ENCODE measurements around the gene REV1. TPM values are rescaled to one million over a fixed set of nuclear protein-coding genes. Genes with fewer than 3 reads are reported as not detected.
A peak's percentile ranks its signal among the peaks of the same experiment; 100 is the strongest.

Gene REV1
- total RNA-seq, 1 experiment from 2014 or later: 38.7 TPM

- TF ChIP-seq CBFB (CRISPR knock-in tag; IDR thresholded peaks at IDR 0.05; ENCODE audit: low read depth) (no peak), MAX (CRISPR knock-in tag; IDR thresholded peaks at IDR 0.05) (peak; percentile 75; the same call in 1 of the 2 replicates), CTCF (IDR thresholded peaks at IDR 0.05) (peak; percentile 64), E2F4 (CRISPR knock-in tag; IDR thresholded peaks at IDR 0.05; ENCODE audit: borderline replicate concordance, low read depth) (0 out of 2 replicates have a peak, but pooled peaks have one; percentile 64), FOXJ3 (CRISPR knock-in tag; IDR thresholded peaks at IDR 0.05; ENCODE audit: borderline replicate concordance) (no peak), CREM (CRISPR knock-in tag; IDR thresholded peaks at IDR 0.05) (no peak), ZNF138 (CRISPR knock-in tag; conservative IDR thresholded peaks at IDR 0.05) (no peak), ATF3 (CRISPR knock-in tag; conservative IDR thresholded peaks at IDR 0.05) (no peak), CREB1 (CRISPR knock-in tag; IDR thresholded peaks at IDR 0.05) (peak; percentile 49; the same call in 1 of the 2 replicates), NR1H2 (CRISPR knock-in tag; IDR thresholded peaks at IDR 0.05) (no peak), MXD4 (CRISPR knock-in tag; IDR thresholded peaks at IDR 0.05; ENCODE audit: borderline replicate concordance) (no peak), TEAD1 (CRISPR knock-in tag; IDR thresholded peaks at IDR 0.05) (no peak), ZNF396 (CRISPR knock-in tag; IDR thresholded peaks at IDR 0.05; ENCODE audit: borderline replicate concordance) (no peak), ARID4B (CRISPR knock-in tag; IDR thresholded peaks at IDR 0.05; ENCODE audit: borderline replicate concordance) (peak; percentile 50; the same call in 1 of the 2 replicates)
- TF ChIP-seq, protein P1, sequence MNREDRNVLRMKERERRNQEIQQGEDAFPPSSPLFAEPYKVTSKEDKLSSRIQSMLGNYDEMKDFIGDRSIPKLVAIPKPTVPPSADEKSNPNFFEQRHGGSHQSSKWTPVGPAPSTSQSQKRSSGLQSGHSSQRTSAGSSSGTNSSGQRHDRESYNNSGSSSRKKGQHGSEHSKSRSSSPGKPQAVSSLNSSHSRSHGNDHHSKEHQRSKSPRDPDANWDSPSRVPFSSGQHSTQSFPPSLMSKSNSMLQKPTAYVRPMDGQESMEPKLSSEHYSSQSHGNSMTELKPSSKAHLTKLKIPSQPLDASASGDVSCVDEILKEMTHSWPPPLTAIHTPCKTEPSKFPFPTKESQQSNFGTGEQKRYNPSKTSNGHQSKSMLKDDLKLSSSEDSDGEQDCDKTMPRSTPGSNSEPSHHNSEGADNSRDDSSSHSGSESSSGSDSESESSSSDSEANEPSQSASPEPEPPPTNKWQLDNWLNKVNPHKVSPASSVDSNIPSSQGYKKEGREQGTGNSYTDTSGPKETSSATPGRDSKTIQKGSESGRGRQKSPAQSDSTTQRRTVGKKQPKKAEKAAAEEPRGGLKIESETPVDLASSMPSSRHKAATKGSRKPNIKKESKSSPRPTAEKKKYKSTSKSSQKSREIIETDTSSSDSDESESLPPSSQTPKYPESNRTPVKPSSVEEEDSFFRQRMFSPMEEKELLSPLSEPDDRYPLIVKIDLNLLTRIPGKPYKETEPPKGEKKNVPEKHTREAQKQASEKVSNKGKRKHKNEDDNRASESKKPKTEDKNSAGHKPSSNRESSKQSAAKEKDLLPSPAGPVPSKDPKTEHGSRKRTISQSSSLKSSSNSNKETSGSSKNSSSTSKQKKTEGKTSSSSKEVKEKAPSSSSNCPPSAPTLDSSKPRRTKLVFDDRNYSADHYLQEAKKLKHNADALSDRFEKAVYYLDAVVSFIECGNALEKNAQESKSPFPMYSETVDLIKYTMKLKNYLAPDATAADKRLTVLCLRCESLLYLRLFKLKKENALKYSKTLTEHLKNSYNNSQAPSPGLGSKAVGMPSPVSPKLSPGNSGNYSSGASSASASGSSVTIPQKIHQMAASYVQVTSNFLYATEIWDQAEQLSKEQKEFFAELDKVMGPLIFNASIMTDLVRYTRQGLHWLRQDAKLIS (CRISPR knock-in tag; IDR thresholded peaks at IDR 0.05; ENCODE audit: borderline replicate concordance): 0 out of 2 replicates have a peak, but pooled peaks have one; percentile 27
- TF ChIP-seq, protein P2, sequence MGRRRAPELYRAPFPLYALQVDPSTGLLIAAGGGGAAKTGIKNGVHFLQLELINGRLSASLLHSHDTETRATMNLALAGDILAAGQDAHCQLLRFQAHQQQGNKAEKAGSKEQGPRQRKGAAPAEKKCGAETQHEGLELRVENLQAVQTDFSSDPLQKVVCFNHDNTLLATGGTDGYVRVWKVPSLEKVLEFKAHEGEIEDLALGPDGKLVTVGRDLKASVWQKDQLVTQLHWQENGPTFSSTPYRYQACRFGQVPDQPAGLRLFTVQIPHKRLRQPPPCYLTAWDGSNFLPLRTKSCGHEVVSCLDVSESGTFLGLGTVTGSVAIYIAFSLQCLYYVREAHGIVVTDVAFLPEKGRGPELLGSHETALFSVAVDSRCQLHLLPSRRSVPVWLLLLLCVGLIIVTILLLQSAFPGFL (CRISPR knock-in tag; IDR thresholded peaks at IDR 0.05; ENCODE audit: borderline replicate concordance): no peak
- TF ChIP-seq, protein P3, sequence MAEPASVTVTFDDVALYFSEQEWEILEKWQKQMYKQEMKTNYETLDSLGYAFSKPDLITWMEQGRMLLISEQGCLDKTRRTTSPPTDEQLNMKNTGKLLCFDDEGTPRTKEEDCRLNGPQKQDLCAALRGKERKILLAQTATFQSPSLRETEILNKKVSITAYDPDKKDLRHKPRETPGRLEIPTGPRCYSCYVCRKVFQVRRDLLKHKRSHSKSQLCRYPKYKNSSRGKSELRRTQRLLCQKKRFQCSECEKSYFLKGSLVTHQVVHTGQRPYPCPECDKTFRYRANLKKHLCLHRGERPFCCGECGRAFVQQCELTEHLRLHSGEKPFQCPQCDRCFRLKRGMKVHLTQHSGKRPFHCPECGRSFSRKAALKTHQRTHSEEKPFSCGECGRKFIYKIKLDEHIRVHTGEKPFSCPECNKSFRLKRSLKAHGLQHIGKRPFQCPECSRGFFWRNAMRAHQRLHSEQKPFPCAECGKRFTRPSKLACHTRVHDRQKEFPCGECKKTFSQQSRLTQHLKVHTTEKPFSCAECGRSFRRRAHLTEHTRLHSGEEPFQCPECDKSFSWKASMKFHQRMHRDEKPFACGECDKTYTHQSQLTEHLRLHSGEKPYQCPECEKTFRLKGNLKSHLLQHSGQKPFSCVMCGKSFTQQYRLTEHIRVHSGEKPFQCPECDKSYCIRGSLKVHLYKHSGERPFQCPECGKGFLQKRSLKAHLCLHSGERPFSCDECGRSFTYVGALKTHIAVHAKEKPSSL (CRISPR knock-in tag; conservative IDR thresholded peaks at IDR 0.05): no peak
- TF ChIP-seq, protein P4, sequence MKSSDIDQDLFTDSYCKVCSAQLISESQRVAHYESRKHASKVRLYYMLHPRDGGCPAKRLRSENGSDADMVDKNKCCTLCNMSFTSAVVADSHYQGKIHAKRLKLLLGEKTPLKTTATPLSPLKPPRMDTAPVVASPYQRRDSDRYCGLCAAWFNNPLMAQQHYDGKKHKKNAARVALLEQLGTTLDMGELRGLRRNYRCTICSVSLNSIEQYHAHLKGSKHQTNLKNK (CRISPR knock-in tag; IDR thresholded peaks at IDR 0.05): no peak
- TF ChIP-seq, protein P5, sequence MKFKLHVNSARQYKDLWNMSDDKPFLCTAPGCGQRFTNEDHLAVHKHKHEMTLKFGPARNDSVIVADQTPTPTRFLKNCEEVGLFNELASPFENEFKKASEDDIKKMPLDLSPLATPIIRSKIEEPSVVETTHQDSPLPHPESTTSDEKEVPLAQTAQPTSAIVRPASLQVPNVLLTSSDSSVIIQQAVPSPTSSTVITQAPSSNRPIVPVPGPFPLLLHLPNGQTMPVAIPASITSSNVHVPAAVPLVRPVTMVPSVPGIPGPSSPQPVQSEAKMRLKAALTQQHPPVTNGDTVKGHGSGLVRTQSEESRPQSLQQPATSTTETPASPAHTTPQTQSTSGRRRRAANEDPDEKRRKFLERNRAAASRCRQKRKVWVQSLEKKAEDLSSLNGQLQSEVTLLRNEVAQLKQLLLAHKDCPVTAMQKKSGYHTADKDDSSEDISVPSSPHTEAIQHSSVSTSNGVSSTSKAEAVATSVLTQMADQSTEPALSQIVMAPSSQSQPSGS (CRISPR knock-in tag; IDR thresholded peaks at IDR 0.05; ENCODE audit: borderline replicate concordance, low read depth): no peak
Observed at GRCh38 chr2:99489761-99490622, at the start of gene REV1 (continued).

Measured in WTC11 (cell line).